ENCODE results near the gene PLAGL2.

GRCh38 chr20:32232326-32232886 is 24.9 kb upstream of the PLAGL2 start:
- no peak for TF ChIP-seq CTCF (IDR thresholded peaks at IDR 0.05; ENCODE audit: low read depth, low read length, poor library complexity, severe bottlenecking)
- no peak for TF ChIP-seq EZH2phosphoT487 (IDR thresholded peaks at IDR 0.05; ENCODE audit: borderline replicate concordance, low read length)

Data from DOHH2 (cell line).